ENCODE results near the gene SLC4A7. TPM values are rescaled to one million over a fixed set of nuclear protein-coding genes. Genes with fewer than 3 reads are reported as not detected.

The SLC4A7 gene
- total and polyA plus RNA-seq, 10 of the 15 experiments (the other 5 are each of a cell fraction or from before 2014, with no cell fraction given), result 4.4 to 41.4 (median 18.3) TPM

DNA sequence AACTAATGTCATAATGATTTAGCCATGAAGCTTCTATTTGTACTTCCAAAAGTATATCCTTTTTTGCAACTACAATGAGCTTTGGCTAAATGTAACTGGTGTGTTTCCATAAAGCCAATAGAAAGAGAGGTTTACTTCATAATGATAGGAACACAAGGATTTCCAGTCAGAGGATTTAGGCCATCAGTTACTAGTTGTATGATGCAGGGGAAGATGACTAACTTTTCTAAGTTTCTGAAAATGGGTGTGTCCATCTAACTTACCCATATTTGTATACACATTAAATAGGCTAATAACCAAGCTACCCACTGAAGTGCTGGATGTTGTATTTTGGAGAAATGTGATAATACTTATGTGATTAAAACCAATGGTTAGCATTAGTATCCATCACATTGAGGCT, 55.7 kb downstream of the SLC4A7 start (continued):
- TF ChIP-seq, protein P1, sequence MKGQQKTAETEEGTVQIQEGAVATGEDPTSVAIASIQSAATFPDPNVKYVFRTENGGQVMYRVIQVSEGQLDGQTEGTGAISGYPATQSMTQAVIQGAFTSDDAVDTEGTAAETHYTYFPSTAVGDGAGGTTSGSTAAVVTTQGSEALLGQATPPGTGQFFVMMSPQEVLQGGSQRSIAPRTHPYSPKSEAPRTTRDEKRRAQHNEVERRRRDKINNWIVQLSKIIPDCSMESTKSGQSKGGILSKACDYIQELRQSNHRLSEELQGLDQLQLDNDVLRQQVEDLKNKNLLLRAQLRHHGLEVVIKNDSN (IDR thresholded peaks at IDR 0.05; ENCODE audit: borderline replicate concordance, extremely low read length, insufficient read depth, low read depth, low read length), result no peak
- TF ChIP-seq MTA3 (IDR thresholded peaks at IDR 0.05; ENCODE audit: borderline replicate concordance, low read length) (no peak), SREBF1 (IDR thresholded peaks at IDR 0.05; ENCODE audit: low read length) (no peak)

DNA sequence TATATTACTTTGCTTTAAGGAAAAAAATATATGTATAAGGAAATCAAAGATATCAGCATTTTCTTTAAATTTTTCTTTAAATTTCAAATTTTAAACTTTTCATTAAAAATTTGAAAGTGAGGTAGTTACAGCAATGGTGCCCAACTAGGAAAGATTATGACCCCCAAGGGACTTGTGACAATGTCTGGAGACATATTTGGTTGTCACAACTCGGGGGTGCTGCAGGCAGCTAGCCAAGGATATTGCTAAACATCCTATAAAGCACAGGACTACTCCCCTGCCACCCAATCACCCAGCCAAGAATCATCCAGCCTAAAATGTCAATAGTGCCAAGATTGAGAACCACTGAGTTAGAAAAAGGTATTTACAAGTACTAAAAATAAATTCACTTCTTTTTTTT, 57.3 kb downstream of the SLC4A7 start:
- ChIA-PET SMC1A (ENCODE audit: uncharacterized antibody, unreplicated experiment) (interaction anchor here (1.4 to 2.0 kb wide), 5 partner anchors 11 to 78 kb away, joined by 3 to 5 read pairs (median 4); no protein-coding TSS in a partner anchor), CTCF (interaction anchor here (0.6 to 1.4 kb wide), 3 partner anchors 9 to 242 kb away, joined by 3 read pairs; no protein-coding TSS in a partner anchor), RAD21 (ENCODE audit: unreplicated experiment) (no interaction called here), POLR2A (no interaction called here)
- Histone ChIP-seq H3K27me3 (replicated peaks in 1 of 2; ENCODE audit: control insufficient read depth in 2 of 2, insufficient read depth in 2 of 2, low read length in 1 of 2) (no peaks in the 10 kb centered on the region), H3K27ac (ENCODE audit: control insufficient read depth, insufficient read depth) (no peak overlapping the region), H3K4me2 (ENCODE audit: control insufficient read depth, insufficient read depth) (no peak overlapping the region), H3K4me1 (ENCODE audit: control insufficient read depth, insufficient read depth, low read length) (no peaks in the 10 kb centered on the region), H3K9ac (ENCODE audit: control insufficient read depth, insufficient read depth, low read length) (no peak overlapping the region), H3K79me2 (ENCODE audit: control insufficient read depth, insufficient read depth, low read length) (no peaks in the 10 kb centered on the region), H3K36me3 (ENCODE audit: control insufficient read depth in 2 of 2, insufficient read depth in 2 of 2, low read length in 1 of 2) (peaks cover 6 to 13% of the 10 kb centered on the region in 2 experiments; a peak in 3 of 4 replicates), H2AFZ (ENCODE audit: control insufficient read depth, low read depth, low read length) (no peak overlapping the region), H4K20me1 (ENCODE audit: control insufficient read depth, insufficient read depth) (no peaks in the 10 kb centered on the region), H3K4me3 (no peak overlapping the region), H3K9me3 (replicated peaks; ENCODE audit: control insufficient read depth, insufficient read depth, low read length) (no peaks in the 10 kb centered on the region)
- intact Hi-C loops (cut with micrococcal nuclease; ENCODE audit: unreplicated experiment) (no loop called here), in situ Hi-C loops (cut with MboI) (no loop called here)
- 0% methylated on average over 1 of the region's 1 CpG for WGBS (ENCODE audit: insufficient coverage, insufficient replicate concordance, low lambda C conversion rate, missing lambda C conversion rate)
- no TSS peak for BruUV-seq (replicated peaks)
- DNase-seq (ENCODE audit: low read depth, low spot score), result no peak
- ATAC-seq, result no peak
- FAIRE-seq, result no peak
- no peak for TF ChIP-seq ZNF24 (IDR thresholded peaks at IDR 0.05)
- TF ChIP-seq, protein P2, sequence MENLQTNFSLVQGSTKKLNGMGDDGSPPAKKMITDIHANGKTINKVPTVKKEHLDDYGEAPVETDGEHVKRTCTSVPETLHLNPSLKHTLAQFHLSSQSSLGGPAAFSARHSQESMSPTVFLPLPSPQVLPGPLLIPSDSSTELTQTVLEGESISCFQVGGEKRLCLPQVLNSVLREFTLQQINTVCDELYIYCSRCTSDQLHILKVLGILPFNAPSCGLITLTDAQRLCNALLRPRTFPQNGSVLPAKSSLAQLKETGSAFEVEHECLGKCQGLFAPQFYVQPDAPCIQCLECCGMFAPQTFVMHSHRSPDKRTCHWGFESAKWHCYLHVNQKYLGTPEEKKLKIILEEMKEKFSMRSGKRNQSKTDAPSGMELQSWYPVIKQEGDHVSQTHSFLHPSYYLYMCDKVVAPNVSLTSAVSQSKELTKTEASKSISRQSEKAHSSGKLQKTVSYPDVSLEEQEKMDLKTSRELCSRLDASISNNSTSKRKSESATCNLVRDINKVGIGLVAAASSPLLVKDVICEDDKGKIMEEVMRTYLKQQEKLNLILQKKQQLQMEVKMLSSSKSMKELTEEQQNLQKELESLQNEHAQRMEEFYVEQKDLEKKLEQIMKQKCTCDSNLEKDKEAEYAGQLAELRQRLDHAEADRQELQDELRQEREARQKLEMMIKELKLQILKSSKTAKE (IDR thresholded peaks at IDR 0.05; ENCODE audit: low read depth, poor library complexity, severe bottlenecking), result no peak
- TF ChIP-seq ZNF217 (IDR thresholded peaks at IDR 0.05), result no peak
- TF ChIP-seq POLR2AphosphoS5 (IDR thresholded peaks at IDR 0.05; ENCODE audit: low read length), result no peak
- TF ChIP-seq CREM (IDR thresholded peaks at IDR 0.05; ENCODE audit: low read depth), result no peak
- TF ChIP-seq MTA3 (IDR thresholded peaks at IDR 0.05; ENCODE audit: borderline replicate concordance, low read length), result no peak
- TF ChIP-seq FOS (IDR thresholded peaks at IDR 0.05; ENCODE audit: borderline replicate concordance, extremely low read depth, insufficient read length), result no peak
- no peak for TF ChIP-seq SIX5 (IDR thresholded peaks at IDR 0.05; ENCODE audit: low read depth, low read length, severe bottlenecking)
- TF ChIP-seq KAT2A (conservative IDR thresholded peaks at IDR 0.05; ENCODE audit: control insufficient read depth, low read depth, low read length), result no peak
- TF ChIP-seq SMC3 (IDR thresholded peaks at IDR 0.05; ENCODE audit: borderline replicate concordance, low read length), result no peak
- no peak for TF ChIP-seq SRF (IDR thresholded peaks at IDR 0.05; ENCODE audit: low read depth in 2 of 2, low read length in 2 of 2)
- TF ChIP-seq, protein P3, sequence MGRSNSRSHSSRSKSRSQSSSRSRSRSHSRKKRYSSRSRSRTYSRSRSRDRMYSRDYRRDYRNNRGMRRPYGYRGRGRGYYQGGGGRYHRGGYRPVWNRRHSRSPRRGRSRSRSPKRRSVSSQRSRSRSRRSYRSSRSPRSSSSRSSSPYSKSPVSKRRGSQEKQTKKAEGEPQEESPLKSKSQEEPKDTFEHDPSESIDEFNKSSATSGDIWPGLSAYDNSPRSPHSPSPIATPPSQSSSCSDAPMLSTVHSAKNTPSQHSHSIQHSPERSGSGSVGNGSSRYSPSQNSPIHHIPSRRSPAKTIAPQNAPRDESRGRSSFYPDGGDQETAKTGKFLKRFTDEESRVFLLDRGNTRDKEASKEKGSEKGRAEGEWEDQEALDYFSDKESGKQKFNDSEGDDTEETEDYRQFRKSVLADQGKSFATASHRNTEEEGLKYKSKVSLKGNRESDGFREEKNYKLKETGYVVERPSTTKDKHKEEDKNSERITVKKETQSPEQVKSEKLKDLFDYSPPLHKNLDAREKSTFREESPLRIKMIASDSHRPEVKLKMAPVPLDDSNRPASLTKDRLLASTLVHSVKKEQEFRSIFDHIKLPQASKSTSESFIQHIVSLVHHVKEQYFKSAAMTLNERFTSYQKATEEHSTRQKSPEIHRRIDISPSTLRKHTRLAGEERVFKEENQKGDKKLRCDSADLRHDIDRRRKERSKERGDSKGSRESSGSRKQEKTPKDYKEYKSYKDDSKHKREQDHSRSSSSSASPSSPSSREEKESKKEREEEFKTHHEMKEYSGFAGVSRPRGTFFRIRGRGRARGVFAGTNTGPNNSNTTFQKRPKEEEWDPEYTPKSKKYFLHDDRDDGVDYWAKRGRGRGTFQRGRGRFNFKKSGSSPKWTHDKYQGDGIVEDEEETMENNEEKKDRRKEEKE (IDR thresholded peaks at IDR 0.05), result no peak
- TF ChIP-seq STAT3 (IDR thresholded peaks at IDR 0.05; ENCODE audit: low read depth, low read length), result no peak

Data from GM12878 (cell line).